CD4-positive, alpha-beta T cell treated with Interleukin-6 for 4 hours (primary cell): ENCODE measurements around the gene LTBR.
"Not testable (repeated sequence)": the region's sequence is repeated elsewhere in the genome, so short reads cannot be mapped to it uniquely, and the experiment has no call there.

Experiments used
- DNase-seq: peaks from one replicate; pipeline ENCODE4 v3.0.0-alpha.2; 2020; ENCODE audit warnings: mixed read lengths

LTBR gene

DNA sequence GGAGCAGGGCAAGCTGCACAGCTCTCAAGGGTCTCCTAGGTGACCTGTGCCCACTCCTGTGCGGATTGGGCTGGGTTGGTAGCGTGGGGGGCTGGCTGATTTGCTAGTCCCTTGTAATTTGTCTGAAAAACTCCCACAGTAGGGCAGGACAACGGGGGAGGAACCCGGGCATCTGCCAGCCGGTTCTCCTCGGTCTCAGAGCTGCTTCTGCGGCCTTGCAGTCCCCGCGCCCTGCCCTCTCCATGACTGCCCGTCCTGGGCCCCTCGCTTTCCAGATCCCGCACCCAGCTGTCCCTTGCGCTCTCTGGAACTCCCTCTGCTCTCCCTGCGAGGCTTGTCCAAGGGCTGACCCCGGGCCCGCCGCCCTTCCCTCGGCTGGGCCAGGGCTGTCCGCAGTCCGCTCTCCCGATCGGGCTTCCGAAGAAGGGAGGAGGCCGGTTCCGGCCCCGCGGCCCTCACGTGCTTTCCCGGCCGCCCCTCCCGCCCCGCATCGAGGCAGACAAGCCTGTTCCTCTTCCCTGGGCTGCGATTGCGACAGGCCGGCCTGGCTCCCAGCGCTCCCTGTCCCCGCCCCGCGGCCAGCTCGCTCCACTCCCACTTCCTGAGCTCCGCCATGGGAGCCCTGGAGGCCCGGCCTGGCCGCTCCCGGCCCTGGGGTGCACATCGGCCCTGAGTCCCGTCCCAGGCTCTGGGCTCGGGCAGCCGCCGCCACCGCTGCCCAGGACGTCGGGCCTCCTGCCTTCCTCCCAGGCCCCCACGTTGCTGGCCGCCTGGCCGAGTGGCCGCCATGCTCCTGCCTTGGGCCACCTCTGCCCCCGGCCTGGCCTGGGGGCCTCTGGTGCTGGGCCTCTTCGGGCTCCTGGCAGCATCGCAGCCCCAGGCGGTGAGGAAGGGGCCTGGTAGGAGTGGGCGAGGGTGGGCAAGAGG is at the start of gene LTBR:
Gene LTBR, plus strand, starts transcription at position 591 of the 927 bp plus-strand sequence. Its CDS starts 197 bp downstream, at position 788.
- DNase-seq, result peak; percentile 24

GRCh38 chr12:6334359-6334758 is 49.6 kb upstream of the LTBR start:
- no peak for DNase-seq

- DNase-seq, result no peak
These were observed 49.0 kb upstream of the LTBR start for GRCh38 chr12:6334940-6335450.

DNA sequence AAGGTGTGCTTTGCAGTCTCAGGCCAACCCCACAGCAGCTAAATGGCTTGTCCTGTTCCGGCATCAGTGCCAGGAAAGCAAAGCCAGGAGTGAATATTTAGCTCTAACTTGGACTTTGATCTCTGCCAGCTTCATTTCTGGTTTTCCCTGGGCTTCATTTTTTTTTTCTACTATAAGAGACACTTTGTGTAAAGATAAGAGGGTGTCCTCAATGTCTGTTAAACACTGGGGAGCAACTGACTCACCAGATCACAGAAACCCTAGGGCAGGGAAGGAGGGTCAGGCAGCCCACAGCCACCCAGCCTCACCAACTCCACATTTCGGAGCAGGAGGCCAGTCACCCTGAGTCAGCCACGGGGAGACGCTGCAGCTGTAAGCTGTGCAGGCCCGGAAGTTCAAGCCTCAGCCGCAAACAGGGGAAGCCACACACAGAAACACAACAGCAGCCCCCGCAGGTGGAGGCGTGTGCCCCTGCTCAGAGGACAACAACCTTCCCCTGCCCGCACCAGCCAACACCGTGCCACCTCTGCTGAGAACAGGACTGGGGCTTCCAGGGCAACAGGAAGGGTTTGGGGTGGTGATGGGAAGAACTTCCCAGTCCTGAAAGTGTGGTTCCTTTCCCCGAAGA is 48.4 kb upstream of the LTBR start:
- peak; percentile 93 for DNase-seq

DNA sequence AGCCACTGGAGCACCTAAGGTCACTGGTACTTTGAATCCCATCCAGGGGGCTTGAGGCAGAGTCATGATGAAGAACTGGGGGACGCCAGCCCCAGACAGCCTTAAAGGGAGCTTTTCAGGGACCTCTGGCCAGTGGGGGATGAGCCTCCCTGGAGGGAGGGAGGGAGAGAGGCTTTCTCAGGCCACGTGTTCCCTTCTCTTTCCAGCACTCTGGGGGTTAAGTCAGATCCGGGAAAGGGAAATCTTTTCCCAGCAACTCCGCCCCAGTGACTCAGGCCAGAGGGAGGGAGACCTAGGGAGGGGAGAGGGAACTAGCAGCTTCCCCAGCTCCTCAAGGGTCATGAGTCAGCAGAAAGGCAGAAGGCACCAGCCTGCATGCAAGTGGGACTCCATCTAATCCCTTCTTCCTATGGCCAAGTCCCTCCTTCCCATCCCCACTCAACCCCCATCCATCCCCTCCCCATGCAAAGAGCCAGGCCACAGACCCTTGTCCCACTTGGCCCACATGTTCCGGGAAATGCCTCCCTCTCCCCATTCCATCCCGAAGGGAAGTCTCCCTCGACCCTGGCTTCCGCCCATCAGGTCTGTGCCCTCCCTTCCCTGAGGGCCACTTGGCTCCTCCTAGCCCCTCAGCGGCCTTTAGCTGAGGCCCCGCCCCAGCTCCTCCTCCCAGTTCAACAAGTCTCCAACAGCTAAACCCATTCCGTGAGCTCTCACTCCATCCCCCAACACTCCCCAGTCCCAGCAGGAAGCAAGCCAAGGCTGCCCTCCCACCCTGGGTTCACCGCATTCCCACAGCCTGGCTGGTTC is 47.7 kb upstream of the LTBR start:
- DNase-seq, result peak; percentile 65

GRCh38 chr12:6336889-6337853 is 46.8 kb upstream of the LTBR start:
- DNase-seq, result peak; percentile 75

GRCh38 chr12:6337958-6338433 is 46.0 kb upstream of the LTBR start:
- DNase-seq, result no peak

DNA sequence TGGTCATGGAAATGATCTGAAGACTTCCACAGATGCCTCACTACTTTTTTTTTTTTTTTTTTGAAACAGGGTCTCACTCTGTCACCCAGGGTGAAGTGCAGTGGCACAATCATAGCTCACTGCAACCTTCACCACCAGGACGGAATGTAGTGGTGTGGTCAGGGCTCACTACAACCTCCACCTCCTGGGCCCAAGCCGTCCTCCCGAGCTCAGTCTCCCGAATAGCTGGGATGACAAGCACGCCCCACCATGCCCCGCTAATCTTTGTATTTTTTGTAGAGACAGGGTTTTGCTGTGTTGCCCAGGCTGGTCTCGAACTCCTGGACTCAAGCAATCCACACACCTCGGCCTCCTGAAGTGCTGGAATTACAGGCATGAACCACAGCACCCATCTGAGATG is 45.4 kb upstream of the LTBR start:
- not testable (repeated sequence) for DNase-seq

DNA sequence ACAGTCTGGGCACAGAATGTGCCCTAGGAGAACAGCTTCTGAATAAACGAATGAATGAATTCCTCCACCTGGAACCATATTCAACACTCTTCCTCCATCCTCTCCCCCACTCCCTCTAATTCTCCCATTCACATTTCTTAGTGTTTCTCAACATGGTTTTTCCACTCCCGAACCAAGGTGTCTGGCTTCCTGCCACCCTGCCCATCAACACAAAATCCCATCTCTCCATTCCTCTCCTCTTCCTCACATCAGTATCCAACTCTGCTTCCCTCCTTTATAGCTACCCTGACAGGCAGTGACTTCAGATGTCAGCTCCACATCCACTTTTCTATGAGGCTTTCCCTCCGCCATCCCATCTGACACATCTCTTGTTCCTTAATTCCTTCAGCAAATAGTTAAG is 45.0 kb upstream of the LTBR start:
- DNase-seq, result no peak

DNA sequence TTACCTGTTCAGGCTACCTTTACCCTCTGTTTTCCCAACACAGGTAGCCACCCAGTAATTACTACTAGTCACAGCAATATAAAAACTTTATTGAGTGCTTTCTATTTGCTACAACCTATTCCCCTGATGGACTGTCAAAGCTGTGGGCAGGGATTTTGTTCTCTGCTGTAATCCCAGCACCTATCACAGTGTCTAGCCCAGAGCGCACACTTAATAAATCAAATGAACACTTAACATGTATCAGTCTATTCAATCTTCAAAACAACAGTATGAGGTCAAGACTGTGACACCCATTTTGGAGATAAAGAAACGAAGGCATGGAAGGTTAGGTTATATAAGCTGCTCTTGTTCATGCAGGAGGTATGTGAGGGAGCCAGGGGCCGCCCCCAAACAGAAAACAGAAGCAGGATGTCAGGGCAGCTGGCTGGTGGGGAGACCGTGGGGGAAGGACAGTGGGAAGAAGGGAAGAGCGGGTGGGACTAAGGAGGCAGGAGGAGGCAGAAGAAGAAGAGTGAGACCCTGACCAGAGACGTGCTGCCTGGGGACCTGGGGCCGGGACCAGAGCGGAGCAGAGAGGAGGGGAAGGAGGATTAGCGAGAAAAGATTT is 43.8 kb upstream of the LTBR start:
- peak; percentile 43 for DNase-seq

DNA sequence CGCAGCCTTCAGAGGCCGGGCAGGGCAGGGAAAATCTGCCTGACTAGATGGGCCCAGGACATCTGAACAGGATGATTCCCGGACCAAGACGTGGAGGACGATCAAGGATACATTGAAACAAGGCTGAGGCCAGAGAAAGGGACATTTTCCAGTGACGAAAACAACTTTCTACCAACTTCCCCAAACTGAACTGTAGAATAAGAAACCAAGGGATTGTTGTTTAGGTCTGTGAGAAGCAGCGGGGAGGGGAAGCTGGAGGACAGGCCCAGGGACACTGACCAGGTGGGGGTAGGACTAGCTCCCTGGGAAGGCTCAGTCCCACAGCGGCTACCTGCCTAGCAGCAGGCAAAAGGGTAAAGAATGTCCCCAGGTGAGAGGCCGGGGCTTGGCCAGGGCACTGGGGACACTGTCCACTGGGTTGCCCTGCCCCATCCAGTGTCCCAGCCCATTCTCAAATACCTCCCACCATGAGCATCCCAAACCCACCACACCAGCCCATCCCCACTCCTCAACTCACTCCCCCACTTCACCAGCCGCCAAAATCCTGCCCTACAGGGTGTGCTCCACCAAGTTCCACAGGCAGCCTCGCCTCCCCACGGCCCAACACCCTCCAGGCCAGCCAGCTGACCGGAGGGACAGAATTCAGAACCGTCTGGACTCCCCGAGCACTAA is 43.1 kb upstream of the LTBR start:
- no peak for DNase-seq

- DNase-seq, result peak; percentile 69
These were observed 42.4 kb upstream of the LTBR start, which contains the start of gene TNFRSF1A for GRCh38 chr12:6341417-6342139. TSS of gene TNFRSF1A (minus strand) at chr12:6342076. CDS start at chr12:6341814, 262 bp downstream.

DNA sequence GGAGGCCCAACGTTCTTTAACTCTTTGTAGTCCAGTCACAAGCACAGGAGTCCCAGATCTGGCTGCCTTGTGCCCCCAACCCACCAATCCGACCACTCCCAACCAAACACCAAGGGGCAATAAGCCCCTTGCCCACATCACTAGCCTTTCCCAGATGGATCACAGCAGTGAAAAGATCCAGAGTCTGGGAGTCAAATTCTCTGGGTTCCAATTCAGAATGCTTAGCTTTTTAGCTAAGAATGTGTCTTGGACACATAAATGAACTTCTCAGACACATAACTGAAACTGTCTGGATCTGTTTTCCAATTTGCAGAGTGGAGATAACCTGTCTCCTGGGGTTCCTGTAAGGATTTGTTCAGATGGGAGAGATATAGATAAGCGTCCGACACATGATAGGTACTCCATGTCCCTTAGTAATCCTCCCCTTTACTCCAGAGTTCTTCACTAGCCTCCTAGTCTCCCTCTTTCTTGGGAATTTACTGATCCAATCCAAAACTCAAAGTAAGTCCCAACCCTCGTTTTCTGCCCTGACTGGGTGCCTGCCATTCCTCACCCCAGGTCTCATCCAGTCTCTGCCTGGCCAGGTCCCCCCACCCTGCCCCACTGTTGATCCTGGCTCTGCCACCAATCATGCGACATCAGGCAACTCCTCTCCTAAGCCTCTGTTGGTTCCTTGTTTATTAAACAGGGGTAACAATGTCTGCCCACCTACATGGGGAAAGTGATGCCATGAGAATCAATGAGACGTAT is 41.6 kb upstream of the LTBR start:
- DNase-seq, result no peak

- no peak for DNase-seq
These were observed 40.4 kb upstream of the LTBR start for GRCh38 chr12:6343518-6343917.

GRCh38 chr12:6344101-6344660 is 39.8 kb upstream of the LTBR start:
- not testable (repeated sequence) for DNase-seq

DNA sequence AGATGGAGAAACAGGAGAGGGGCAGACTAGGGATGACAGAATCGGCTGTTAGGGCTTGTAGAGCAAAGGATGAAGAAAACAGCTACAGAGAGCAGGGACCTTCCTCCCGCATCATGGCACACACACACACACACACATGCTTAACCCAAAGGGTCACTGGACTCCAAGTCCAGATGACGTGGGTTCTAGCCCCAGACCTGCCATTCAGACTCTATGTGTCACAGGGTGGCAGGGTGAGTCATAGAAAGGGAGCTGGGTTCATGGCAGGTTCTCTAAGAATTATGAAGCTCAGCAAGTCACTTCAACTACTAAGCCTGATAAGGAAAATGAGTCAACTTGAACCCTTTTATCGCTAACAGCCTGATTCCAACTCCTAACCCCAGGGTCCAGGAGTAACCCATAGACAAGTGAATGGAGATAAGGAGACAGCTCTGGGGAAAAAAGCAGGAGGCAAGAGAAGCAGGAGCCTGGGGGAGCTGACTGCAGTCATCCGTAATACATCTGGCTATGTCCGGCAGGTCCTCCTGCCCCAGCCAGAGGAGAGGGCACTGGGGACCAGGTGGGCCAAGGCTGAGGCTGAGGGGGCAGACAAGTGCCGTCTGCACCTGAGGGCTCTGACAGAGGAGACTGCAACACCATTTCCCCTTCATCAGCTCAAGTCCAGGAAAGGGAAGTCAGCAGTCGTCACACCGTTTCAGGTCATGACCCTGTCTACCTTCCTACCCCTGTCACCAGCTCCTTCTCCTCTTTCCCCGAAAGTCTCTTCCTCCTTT is 38.5 kb upstream of the LTBR start:
- peak; percentile 57 for DNase-seq

DNA sequence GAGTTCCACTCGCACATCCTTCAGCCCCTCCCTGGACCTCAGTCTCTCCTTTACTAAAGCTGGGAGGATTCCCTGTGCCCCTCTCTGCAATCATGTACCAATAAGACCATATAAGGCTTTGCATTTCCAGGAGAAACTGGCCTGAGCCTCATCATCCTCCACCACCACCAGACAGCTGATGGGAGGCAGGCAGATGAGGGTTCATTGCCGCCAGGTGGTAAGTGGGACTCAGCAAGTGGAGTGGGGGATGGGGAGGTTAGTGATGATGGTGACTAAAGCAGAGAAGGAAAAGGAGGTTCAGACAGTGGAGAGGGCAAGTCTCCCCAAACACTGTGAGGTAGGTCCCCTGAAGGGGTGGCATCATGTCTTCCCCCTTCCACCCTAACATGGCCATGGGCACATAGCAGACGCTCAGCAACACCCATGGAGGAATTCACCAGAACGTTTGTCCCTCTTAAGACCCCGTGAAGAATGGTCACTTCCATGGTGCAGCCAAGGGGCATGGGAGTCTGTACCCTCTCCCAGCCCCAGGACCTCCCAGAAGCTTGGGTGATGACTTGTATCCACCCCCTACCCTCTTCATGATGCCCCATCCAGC is 37.6 kb upstream of the LTBR start:
- no peak for DNase-seq
